Uterus (tissue), 4 donors: ENCODE results near the gene ARHGEF7. TPM values are rescaled to one million over a fixed set of nuclear protein-coding genes. Genes with fewer than 3 reads are reported as not detected.

Experiments used
- DNase-seq, 2 donors: peaks; one replicate each; pipeline ENCODE4 v3.0.0-alpha.2; 2019 to 2020
- H3K27ac ChIP-seq, 2 donors: fragments of 200-600 bp; sonication (generic); 1 replicate in 1 of 2; 2 replicates in 1 of 2; pipeline ENCODE4 v1.5.1; 2016 to 2018
- H3K27me3 ChIP-seq, 2 donors: fragments of 200-600 bp; sonication (generic); one replicate each; pipeline ENCODE4 v1.5.1; 2018 to 2019; ENCODE audit warnings: control low read depth in 1 of 2
- H3K36me3 ChIP-seq, 2 donors: fragments of 200-600 bp; sonication (generic); one replicate each; pipeline ENCODE4 v1.5.1; 2019; ENCODE audit warnings: control low read depth in 1 of 2
- H3K4me1 ChIP-seq, 2 donors: fragments of 200-600 bp; sonication (generic); one replicate each; pipeline ENCODE4 v1.5.1; 2018 to 2019; ENCODE audit warnings: control low read depth in 1 of 2
- H3K4me3 ChIP-seq, 2 donors: fragments of 200-600 bp; sonication (generic); 1 replicate in 1 of 2; 2 replicates in 1 of 2; pipeline ENCODE4 v1.5.1; 2018 to 2019; ENCODE audit warnings: mild to moderate bottlenecking in 1 of 2
- H3K9me3 ChIP-seq, 2 donors: fragments of 200-600 bp; sonication (generic); one replicate each; pipeline ENCODE4 v1.5.1; 2019; ENCODE audit warnings: control low read depth in 1 of 2
- CTCF ChIP-seq, 4 experiments: fragments of 200-600 bp in 2 of 4; fragments of 450-650 bp in 2 of 4; sonication (generic) in 2 of 4; IDR thresholded peaks; one replicate each; pipeline ENCODE4 v1.5.1; 2016 to 2019; ENCODE audit warnings: antibody characterized with exemption in 4 of 4, mild to moderate bottlenecking in 2 of 4, moderate library complexity in 1 of 4
- POLR2A ChIP-seq, 2 donors: fragments of 450-650 bp; IDR thresholded peaks; one replicate each; pipeline ENCODE4 v1.6.1; 2016; ENCODE audit warnings: antibody characterized with exemption in 2 of 2, mild to moderate bottlenecking in 1 of 2, moderate library complexity in 1 of 2
- intact Hi-C: fragments of 100-400 bp; cut with DNase I; formaldehyde crosslinking; loops from one replicate; pipeline ENCODE4 v1.15.1; 2023; ENCODE audit warnings: low total_unique reads
- total RNA-seq, 4 donors: library from RNA; depleted of rRNA in 3 of 4; stranded (reverse); fragments of >200 nt in 3 of 4; gene quantifications; one replicate each; pipeline versions ENCODE4 v1.1.0 to v1.2.4, GENCODE V29; 2014 to 2023
- donor health status: DM: yes; HTN: yes; CAD: no.

The ARHGEF7 gene
- total RNA-seq, 4 donors from 2014 or later: 42.6 to 152 (median 127) TPM

- Histone ChIP-seq H3K4me1 (no peaks in the 10 kb centered on the region), H3K27me3 (no peaks in the 10 kb centered on the region), H3K36me3 (no peaks in the 10 kb centered on the region), H3K9me3 (no peaks in the 10 kb centered on the region), H3K27ac (no peak overlapping the region), H3K4me3 (no peak overlapping the region)
- intact Hi-C loops: no loop called here
- no peak for TF ChIP-seq POLR2A (IDR thresholded peaks at IDR 0.05)
- no peak for TF ChIP-seq CTCF (IDR thresholded peaks at IDR 0.05)
- DNase-seq: no peak
Observed at GRCh38 chr13:111270765-111271698, 155.9 kb downstream of the ARHGEF7 start.

GRCh38 chr13:111272117-111272516 lies 157.0 kb downstream of the ARHGEF7 start:
- no peak overlapping the region for H3K4me3 ChIP-seq
- intact Hi-C loops: no loop called here
- DNase-seq: no peak
- no peaks in the 10 kb centered on the region for H3K4me1 ChIP-seq
- H3K27ac ChIP-seq: no peak overlapping the region
- H3K27me3 ChIP-seq: no peaks in the 10 kb centered on the region
- no peaks in the 10 kb centered on the region for H3K36me3 ChIP-seq
- no peak for TF ChIP-seq POLR2A (IDR thresholded peaks at IDR 0.05)
- no peak for TF ChIP-seq CTCF (IDR thresholded peaks at IDR 0.05)
- no peaks in the 10 kb centered on the region for H3K9me3 ChIP-seq

- Histone ChIP-seq H3K36me3 (no peaks in the 10 kb centered on the region), H3K27ac (no peak overlapping the region), H3K4me3 (no peak overlapping the region), H3K4me1 (no peaks in the 10 kb centered on the region), H3K9me3 (no peaks in the 10 kb centered on the region), H3K27me3 (no peaks in the 10 kb centered on the region)
- intact Hi-C loops: no loop called here
- DNase-seq: no peak
- no peak for TF ChIP-seq POLR2A (IDR thresholded peaks at IDR 0.05)
- TF ChIP-seq CTCF (IDR thresholded peaks at IDR 0.05): no peak
Observed at GRCh38 chr13:111275382-111275781, 160.3 kb downstream of the ARHGEF7 start.

- TF ChIP-seq POLR2A (IDR thresholded peaks at IDR 0.05) (no peak), CTCF (IDR thresholded peaks at IDR 0.05) (no peak)
- no peaks in the 10 kb centered on the region for H3K27me3 ChIP-seq
- no peaks in the 10 kb centered on the region for H3K9me3 ChIP-seq
- intact Hi-C loops: no loop called here
- H3K4me1 ChIP-seq: no peaks in the 10 kb centered on the region
- H3K4me3 ChIP-seq: no peak overlapping the region
- no peak overlapping the region for H3K27ac ChIP-seq
- no peak for DNase-seq
- no peaks in the 10 kb centered on the region for H3K36me3 ChIP-seq
Observed at GRCh38 chr13:111275995-111276618, 161.0 kb downstream of the ARHGEF7 start.

- Histone ChIP-seq H3K9me3 (no peaks in the 10 kb centered on the region), H3K4me3 (no peak overlapping the region), H3K4me1 (no peaks in the 10 kb centered on the region), H3K27ac (no peak overlapping the region), H3K36me3 (no peaks in the 10 kb centered on the region), H3K27me3 (no peaks in the 10 kb centered on the region)
- TF ChIP-seq POLR2A (IDR thresholded peaks at IDR 0.05) (no peak), CTCF (IDR thresholded peaks at IDR 0.05) (no peak)
- no peak for DNase-seq
- intact Hi-C loops: no loop called here
Observed at GRCh38 chr13:111278258-111278657, 163.1 kb downstream of the ARHGEF7 start.
